A549 (cell line): ENCODE results near the gene ZFPM1.

ENCODE experiments used
- CTCF ChIP-seq: fragments of >200 bp; sonication (Bioruptor Twin); formaldehyde crosslinking; IDR thresholded peaks from 3 replicates; pipeline ENCODE4 v1.5.1; 2016
- POLR2A ChIP-seq: IDR thresholded peaks from 2 replicates; pipeline ENCODE4 v1.6.1; 2012; ENCODE audit warnings: mild to moderate bottlenecking, low read length

GRCh38 chr16:88540346-88540977 lies 87.4 kb downstream of the ZFPM1 start:
- no peak for TF ChIP-seq CTCF
- TF ChIP-seq POLR2A, result no peak
